NCI-H524 treated with DMSO at 0.1 percent for 48 hours (cell line): ENCODE measurements around the gene ATG5.
"Not testable (repeated sequence)": the region's sequence is repeated elsewhere in the genome, so short reads cannot be mapped to it uniquely, and the experiment has no call there.

Experiments used
- DNase-seq: peaks from one replicate; lab custom pipeline; 2025; lab: John Stamatoyannopoulos, UW

The ATG5 gene

GRCh38 chr6:106257195-106257594 is 68.4 kb downstream of the ATG5 start:
- no peak for DNase-seq

GRCh38 chr6:106256201-106256968 is 69.2 kb downstream of the ATG5 start:
- DNase-seq, result no peak

GRCh38 chr6:106255306-106255705 is 70.3 kb downstream of the ATG5 start:
- no peak for DNase-seq

GRCh38 chr6:106254636-106255035 is 70.9 kb downstream of the ATG5 start:
- no peak for DNase-seq

- no peak for DNase-seq
Measured at GRCh38 chr6:106253731-106254130, 71.8 kb downstream of the ATG5 start.

GRCh38 chr6:106253172-106253571 is 72.4 kb downstream of the ATG5 start:
- DNase-seq, result no peak

- no peak for DNase-seq
Measured at GRCh38 chr6:106252687-106253086, 72.9 kb downstream of the ATG5 start.

GRCh38 chr6:106251531-106252255 is 73.9 kb downstream of the ATG5 start:
- DNase-seq, result not testable (repeated sequence)

- no peak for DNase-seq
Measured at GRCh38 chr6:106250953-106251352, 74.6 kb downstream of the ATG5 start.

GRCh38 chr6:106249658-106250057 is 75.9 kb downstream of the ATG5 start:
- no peak for DNase-seq

GRCh38 chr6:106247733-106248132 is 77.8 kb downstream of the ATG5 start:
- DNase-seq, result no peak

GRCh38 chr6:106247293-106247692 is 78.3 kb downstream of the ATG5 start:
- no peak for DNase-seq

GRCh38 chr6:106244931-106245330 is 80.6 kb downstream of the ATG5 start:
- DNase-seq, result no peak

GRCh38 chr6:106244521-106244920 is 81.0 kb downstream of the ATG5 start:
- no peak for DNase-seq

GRCh38 chr6:106243261-106243660 is 82.3 kb downstream of the ATG5 start:
- DNase-seq, result no peak

- DNase-seq, result no peak
Measured at GRCh38 chr6:106241498-106241897, 84.1 kb downstream of the ATG5 start.

- DNase-seq, result no peak
Measured at GRCh38 chr6:106237286-106237685, 88.3 kb downstream of the ATG5 start.

- DNase-seq, result not testable (repeated sequence)
Measured at GRCh38 chr6:106229876-106230445, 95.6 kb downstream of the ATG5 start.

GRCh38 chr6:106227612-106228507 is 97.7 kb downstream of the ATG5 start:
- DNase-seq, result no peak

- DNase-seq, result no peak
Measured at GRCh38 chr6:106226676-106227075, 98.9 kb downstream of the ATG5 start.

- no peak for DNase-seq
Measured at GRCh38 chr6:106225581-106225980, 100.0 kb downstream of the ATG5 start.

- peak; percentile 12 for DNase-seq
Measured at GRCh38 chr6:106223300-106223930, 102.1 kb downstream of the ATG5 start.
